Lung (tissue), 12 donors: Measurements from ENCODE around the gene ARHGDIG. TPM values are rescaled to one million over a fixed set of nuclear protein-coding genes. Genes with fewer than 3 reads are reported as not detected.

Experiments used
- ATAC-seq: fragments of 200-7000 bp; cut with Tn5 transposase; one replicate; pipeline ENCODE4 v1.9.1; 2020; ENCODE audit warnings: moderate number of reproducible peaks; ENCODE audit not compliant: insufficient read depth, low FRiP score
- DNase-seq, 3 donors: peaks; one replicate each; pipeline ENCODE4 v3.0.0-alpha.2; 2013 to 2017
- H3K27ac ChIP-seq, 2 donors: one replicate each; pipeline ENCODE4 v1.5.1; 2013; ENCODE audit warnings: mild to moderate bottlenecking in 2 of 2, moderate library complexity in 2 of 2, control low read depth in 1 of 2, inconsistent platforms in 1 of 2, low read depth in 1 of 2, low read length in 1 of 2
- H3K27me3 ChIP-seq, 3 donors: one replicate each; pipeline ENCODE4 v1.5.1; 2013; ENCODE audit warnings: low read length in 2 of 3; ENCODE audit not compliant: control insufficient read depth in 3 of 3, insufficient read depth in 3 of 3
- H3K36me3 ChIP-seq, 4 donors: one replicate each; pipeline ENCODE4 v1.5.1; 2013; ENCODE audit warnings: low read length in 4 of 4, mild to moderate bottlenecking in 1 of 4, moderate library complexity in 1 of 4; ENCODE audit not compliant: control insufficient read depth in 4 of 4, insufficient read depth in 4 of 4
- H3K4me1 ChIP-seq, 5 donors: one replicate each; pipeline ENCODE4 v1.5.1; 2013; ENCODE audit warnings: low read length in 5 of 5, mild to moderate bottlenecking in 2 of 5, moderate library complexity in 1 of 5; ENCODE audit not compliant: control insufficient read depth in 5 of 5, insufficient read depth in 5 of 5
- H3K4me3 ChIP-seq: one replicate; pipeline ENCODE4 v1.5.1; 2013; ENCODE audit warnings: mild to moderate bottlenecking, control low read depth, moderate library complexity
- H3K9ac ChIP-seq, 2 donors: one replicate each; pipeline ENCODE4 v1.5.1; 2013; ENCODE audit warnings: low read length in 2 of 2, control low read depth in 1 of 2; ENCODE audit not compliant: insufficient read depth in 1 of 2
- H3K9me3 ChIP-seq, 4 donors: one replicate each; pipeline ENCODE4 v1.5.1; 2013; ENCODE audit warnings: low read length in 3 of 4, mild to moderate bottlenecking in 1 of 4, moderate library complexity in 1 of 4; ENCODE audit not compliant: control insufficient read depth in 4 of 4, insufficient read depth in 3 of 4
- WGBS, 2 donors: extraction: QIAGEN DNeasy Blood & Tissue Kit; methylation state at CpG; one replicate each; pipeline ENCODE4 v1.1.7; 2013; 5-methylcytosine and 5-hydroxymethylcytosine counted together
- polyA plus RNA-seq, 2 donors: library from polyadenylated mRNA; stranded (reverse); fragments of 200-250 nt; gene quantifications; one replicate each; pipeline ENCODE4 v1.2.1, GENCODE V29; 2013
- total RNA-seq, 2 donors: library from RNA; depleted of rRNA in 1 of 2; stranded (reverse); fragments of >200 nt in 1 of 2; gene quantifications; one replicate each; pipeline ENCODE4 v1.2.1, GENCODE V29; 2014 to 2021
- TF ChIP-seq, protein P1 (sequence below): IDR thresholded peaks from 2 replicates; pipeline ENCODE4 v1.5.1; 2012; ENCODE audit warnings: mild to moderate bottlenecking; ENCODE audit errors: control extremely low read depth, extremely low read depth
- donor health status: control.
- donor health status: control.
- donor health status: Bipolar disorder and iron deficiency.
- donor health status: healthy.
- donor health status: DM: yes; HTN: yes; CAD: no.

Gene ARHGDIG
- total and polyA plus RNA-seq, 4 donors: 0.07 to 0.58 (median 0.26) TPM; not detected in 1

DNA sequence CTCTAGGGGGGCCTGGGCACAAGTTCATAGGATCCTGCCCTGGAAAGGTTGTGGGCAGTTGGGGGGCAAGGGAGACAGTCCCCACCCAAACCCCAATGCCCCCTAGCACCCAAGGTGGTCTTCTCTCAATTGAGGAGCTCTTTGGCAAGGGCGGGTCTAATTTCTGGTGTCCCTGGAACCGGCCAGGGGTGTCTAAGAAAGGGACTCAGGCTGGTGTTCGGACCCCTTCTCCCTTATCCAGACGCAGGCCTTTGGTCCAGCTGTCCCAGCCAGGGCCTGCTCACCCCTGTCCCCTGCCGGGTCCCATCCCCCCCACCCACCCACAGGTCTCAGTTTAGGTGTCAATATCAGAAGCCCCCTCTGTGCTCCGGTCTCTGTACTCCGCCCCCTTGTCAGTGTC lies 860 bp upstream of the ARHGDIG start:
- DNase-seq (no peak), ATAC-seq (no peak)
- Histone ChIP-seq H3K9ac (no peak overlapping the region), H3K36me3 (no peaks in the 10 kb centered on the region), H3K4me1 (peaks cover 0 to 17% (median 0%) of the 10 kb centered on the region in 5 donors), H3K27ac (no peak overlapping the region), H3K27me3 (peaks cover 7 to 19% (median 9%) of the 10 kb centered on the region in 3 donors), H3K9me3 (peaks cover 0 to 1% (median 0%) of the 10 kb centered on the region in 4 donors), H3K4me3 (no peak overlapping the region)
- WGBS, 2 donors: 72 to 76% methylated on average over 7 of the region's 7 CpGs
- TF ChIP-seq, protein P1, sequence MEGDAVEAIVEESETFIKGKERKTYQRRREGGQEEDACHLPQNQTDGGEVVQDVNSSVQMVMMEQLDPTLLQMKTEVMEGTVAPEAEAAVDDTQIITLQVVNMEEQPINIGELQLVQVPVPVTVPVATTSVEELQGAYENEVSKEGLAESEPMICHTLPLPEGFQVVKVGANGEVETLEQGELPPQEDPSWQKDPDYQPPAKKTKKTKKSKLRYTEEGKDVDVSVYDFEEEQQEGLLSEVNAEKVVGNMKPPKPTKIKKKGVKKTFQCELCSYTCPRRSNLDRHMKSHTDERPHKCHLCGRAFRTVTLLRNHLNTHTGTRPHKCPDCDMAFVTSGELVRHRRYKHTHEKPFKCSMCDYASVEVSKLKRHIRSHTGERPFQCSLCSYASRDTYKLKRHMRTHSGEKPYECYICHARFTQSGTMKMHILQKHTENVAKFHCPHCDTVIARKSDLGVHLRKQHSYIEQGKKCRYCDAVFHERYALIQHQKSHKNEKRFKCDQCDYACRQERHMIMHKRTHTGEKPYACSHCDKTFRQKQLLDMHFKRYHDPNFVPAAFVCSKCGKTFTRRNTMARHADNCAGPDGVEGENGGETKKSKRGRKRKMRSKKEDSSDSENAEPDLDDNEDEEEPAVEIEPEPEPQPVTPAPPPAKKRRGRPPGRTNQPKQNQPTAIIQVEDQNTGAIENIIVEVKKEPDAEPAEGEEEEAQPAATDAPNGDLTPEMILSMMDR: no peak

DNA sequence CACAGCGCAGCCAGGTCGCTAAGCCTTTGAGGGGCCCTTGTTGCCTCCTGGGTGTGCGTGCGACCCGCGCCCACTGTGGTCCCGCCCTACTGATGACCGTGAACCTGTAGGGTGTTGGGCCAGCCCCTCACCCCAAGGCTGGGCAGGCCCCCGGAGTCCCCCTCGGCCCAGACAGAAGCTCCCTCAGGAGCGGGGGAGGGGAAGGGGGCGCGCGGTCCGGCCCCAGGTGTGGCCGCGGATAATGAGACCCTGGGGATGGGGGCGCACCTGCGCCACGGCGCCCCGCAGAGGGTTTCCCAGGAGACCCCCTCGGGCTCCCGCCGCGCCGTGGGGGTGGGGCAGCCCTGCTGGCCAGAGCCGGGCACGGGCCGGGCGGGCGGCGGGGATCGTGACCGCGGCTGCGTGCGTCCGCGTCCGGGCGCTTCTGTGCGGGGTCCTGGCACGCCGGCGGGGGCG lies 358 bp upstream of the ARHGDIG start:
- H3K9ac ChIP-seq: no peak overlapping the region
- peaks cover 0 to 1% (median 0%) of the 10 kb centered on the region in 4 donors for H3K9me3 ChIP-seq
- H3K27ac ChIP-seq: no peak overlapping the region
- H3K4me1 ChIP-seq: peaks cover 0 to 15% (median 0%) of the 10 kb centered on the region in 5 donors
- no peaks in the 10 kb centered on the region for H3K36me3 ChIP-seq
- peaks cover 4 to 16% (median 9%) of the 10 kb centered on the region in 3 donors for H3K27me3 ChIP-seq
- DNase-seq: no peak
- no peak overlapping the region for H3K4me3 ChIP-seq
- TF ChIP-seq, protein P1: no peak
- ATAC-seq: no peak
- 8 to 11% methylated on average over 36 to 47 of the region's 47 CpGs for WGBS, 2 donors

DNA sequence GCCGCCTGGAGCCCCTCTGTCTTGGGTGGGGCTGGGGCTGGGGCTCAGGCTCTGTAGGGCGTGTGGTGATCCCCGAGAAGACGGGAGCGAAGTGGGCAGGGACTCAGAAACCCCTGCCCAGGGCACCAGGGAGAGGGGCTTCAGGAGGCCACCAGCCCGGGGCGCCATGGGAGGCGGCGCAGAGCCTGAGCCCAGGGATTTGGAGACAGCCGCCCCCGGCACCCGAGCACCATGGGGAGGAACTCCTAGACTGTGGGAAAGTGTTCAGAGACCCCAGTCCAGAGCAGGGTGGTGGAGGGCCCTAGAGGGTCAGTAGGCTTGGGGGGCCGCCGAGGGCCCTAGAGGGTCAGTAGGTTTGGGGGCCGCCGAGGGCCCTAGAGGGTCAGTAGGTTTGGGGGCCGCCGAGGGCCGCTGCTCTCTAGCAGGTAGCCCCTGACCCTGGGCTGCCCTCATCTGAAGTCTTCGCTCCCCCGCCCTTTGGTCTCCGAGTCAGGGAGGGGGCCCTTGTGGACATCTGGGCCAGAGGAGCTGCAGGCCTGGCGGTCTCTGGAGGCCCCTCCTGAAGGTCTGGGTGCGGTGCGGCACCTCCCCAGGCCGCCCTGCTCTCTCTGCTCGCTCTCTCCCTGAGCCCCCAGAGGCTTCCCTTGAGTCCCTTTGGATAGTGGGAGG lies 734 bp downstream of the ARHGDIG start:
- Histone ChIP-seq H3K4me3 (no peak overlapping the region), H3K27me3 (peaks cover 4 to 16% (median 9%) of the 10 kb centered on the region in 3 donors), H3K9ac (no peak overlapping the region), H3K4me1 (peaks cover 0 to 15% (median 0%) of the 10 kb centered on the region in 5 donors), H3K36me3 (no peaks in the 10 kb centered on the region), H3K9me3 (no peaks in the 10 kb centered on the region), H3K27ac (no peak overlapping the region)
- ATAC-seq (no peak), DNase-seq (no peak)
- WGBS, 2 donors: 41 to 54% methylated on average over 22 to 27 of the region's 27 CpGs
- TF ChIP-seq, protein P1: no peak
